Upper lobe of left lung (tissue), 4 donors: ENCODE measurements around the gene IMPACT.

Experiments
- CTCF ChIP-seq, 6 experiments: fragments of 450-650 bp in 4 of 6; fragments of 200-600 bp in 2 of 6; sonication (generic) in 2 of 6; IDR thresholded peaks; one replicate each; pipeline ENCODE4 v1.5.1; 2016 to 2019; ENCODE audit warnings: antibody characterized with exemption in 6 of 6
- EP300 ChIP-seq, 4 donors: sonication (generic); formaldehyde crosslinking; IDR thresholded peaks; one replicate each; pipeline ENCODE4 v1.5.1; 2017; ENCODE audit warnings: antibody characterized with exemption in 4 of 4, control low read depth in 2 of 4
- POLR2A ChIP-seq, 4 donors: fragments of 450-650 bp; IDR thresholded peaks; one replicate each; pipeline ENCODE4 v1.5.1; 2016 to 2017; ENCODE audit warnings: antibody characterized with exemption in 4 of 4, mild to moderate bottlenecking in 2 of 4
- POLR2AphosphoS5 ChIP-seq, 2 donors: sonication (generic); formaldehyde crosslinking; IDR thresholded peaks; one replicate each; pipeline ENCODE4 v1.5.1; 2017; ENCODE audit warnings: antibody characterized with exemption in 2 of 2

GRCh38 chr18:24414349-24415003 is 12.0 kb upstream of the IMPACT start:
- TF ChIP-seq POLR2AphosphoS5 (IDR thresholded peaks at IDR 0.05) (no peak), CTCF (IDR thresholded peaks at IDR 0.05) (no peak), POLR2A (IDR thresholded peaks at IDR 0.05) (no peak), EP300 (IDR thresholded peaks at IDR 0.05) (no peak)
